ENCODE measurements around the gene RASSF6. TPM values are rescaled to one million over a fixed set of nuclear protein-coding genes. Genes with fewer than 3 reads are reported as not detected.

The RASSF6 gene
- total RNA-seq, 2 experiments from 2014 or later, result not detected

Other genes starting within 250 kb of the RASSF6 start
- under 1 TPM in 1 of 2 experiments, not detected in 1; 0.97 TPM for gene ALB, start 216.1 kb downstream of the RASSF6 start, total RNA-seq
- gene AFP, start 184.2 kb downstream of the RASSF6 start, total RNA-seq, result not detected
- gene AFM, start 138.7 kb downstream of the RASSF6 start, total RNA-seq, result not detected
- 1 to 10 TPM; 1.4 to 1.5 TPM for gene CXCL8, start 120.1 kb upstream of the RASSF6 start, total RNA-seq
- gene CXCL6, start 216.2 kb upstream of the RASSF6 start, total RNA-seq, result not detected
- gene PF4V1, start 232.9 kb upstream of the RASSF6 start, total RNA-seq, result not detected
- not detected for gene CXCL1, start 249.0 kb upstream of the RASSF6 start, total RNA-seq

All from CD8-positive, alpha-beta T cell (primary cell).